ENCODE measurements around the gene NIPAL1.

The NIPAL1 gene

GRCh38 chr4:48025005-48025404 lies 8.4 kb downstream of the NIPAL1 start:
- no peak for DNase-seq (ENCODE audit: low read depth, low spot score)

- DNase-seq (ENCODE audit: low read depth, low spot score) = no peak
Measured at GRCh38 chr4:48027653-48028052, 11.1 kb downstream of the NIPAL1 start.

- DNase-seq (ENCODE audit: low read depth, low spot score) = no peak
Measured at GRCh38 chr4:48028696-48029095, 12.1 kb downstream of the NIPAL1 start.

- DNase-seq (ENCODE audit: low read depth, low spot score) = no peak
Measured at GRCh38 chr4:48030470-48030869, 13.9 kb downstream of the NIPAL1 start.

- DNase-seq (ENCODE audit: low read depth, low spot score) = no peak
Measured at GRCh38 chr4:48031802-48032525, 15.4 kb downstream of the NIPAL1 start.

GRCh38 chr4:48032721-48033120 lies 16.1 kb downstream of the NIPAL1 start:
- DNase-seq (ENCODE audit: low read depth, low spot score) = no peak

- no peak for DNase-seq (ENCODE audit: low read depth, low spot score)
Measured at GRCh38 chr4:48033412-48033811, 16.8 kb downstream of the NIPAL1 start.

- DNase-seq (ENCODE audit: low read depth, low spot score) = no peak
Measured at GRCh38 chr4:48033825-48034413, 17.3 kb downstream of the NIPAL1 start.

GRCh38 chr4:48035952-48036351 lies 19.4 kb downstream of the NIPAL1 start:
- no peak for DNase-seq (ENCODE audit: low read depth, low spot score)

GRCh38 chr4:48037117-48037462 lies 20.5 kb downstream of the NIPAL1 start:
- no peak for DNase-seq (ENCODE audit: low read depth, low spot score)

- no peak for DNase-seq (ENCODE audit: low read depth, low spot score)
Measured at GRCh38 chr4:48038666-48039065, 22.1 kb downstream of the NIPAL1 start.

GRCh38 chr4:48039561-48039960 lies 23.0 kb downstream of the NIPAL1 start:
- no peak for DNase-seq (ENCODE audit: low read depth, low spot score)

GRCh38 chr4:48041535-48042137 lies 25.1 kb downstream of the NIPAL1 start:
- DNase-seq (ENCODE audit: low read depth, low spot score) = no peak

- DNase-seq (ENCODE audit: low read depth, low spot score) = no peak
Measured at GRCh38 chr4:48042979-48043461, 26.4 kb downstream of the NIPAL1 start.

- DNase-seq (ENCODE audit: low read depth, low spot score) = no peak
Measured at GRCh38 chr4:48043504-48043903, 26.9 kb downstream of the NIPAL1 start.

GRCh38 chr4:48044298-48044697 lies 27.7 kb downstream of the NIPAL1 start:
- no peak for DNase-seq (ENCODE audit: low read depth, low spot score)

GRCh38 chr4:48046059-48046458 lies 29.5 kb downstream of the NIPAL1 start:
- no peak for DNase-seq (ENCODE audit: low read depth, low spot score)

- DNase-seq (ENCODE audit: low read depth, low spot score) = no peak
Measured at GRCh38 chr4:48047421-48047844, 30.9 kb downstream of the NIPAL1 start.

- no peak for DNase-seq (ENCODE audit: low read depth, low spot score)
Measured at GRCh38 chr4:48047896-48048295, 31.3 kb downstream of the NIPAL1 start.

- DNase-seq (ENCODE audit: low read depth, low spot score) = no peak
Measured at GRCh38 chr4:48049483-48049882, 32.9 kb downstream of the NIPAL1 start.

GRCh38 chr4:48051078-48051477 lies 34.5 kb downstream of the NIPAL1 start:
- no peak for DNase-seq (ENCODE audit: low read depth, low spot score)

GRCh38 chr4:48058617-48059530 lies 42.3 kb downstream of the NIPAL1 start:
- DNase-seq (ENCODE audit: low read depth, low spot score) = no peak
